PFSK-1 (cell line): ENCODE results near the gene MAGI2.

ENCODE experiments used
- FOXP2 ChIP-seq: optimal IDR thresholded peaks from 2 replicates; pipeline ENCODE3; 2011; ENCODE audit warnings: borderline replicate concordance, control low read depth, inconsistent platforms; ENCODE audit not compliant: insufficient read depth; ENCODE audit errors: extremely low read length, extremely low read depth
- POLR2AphosphoS5 ChIP-seq: IDR thresholded peaks from 2 replicates; pipeline ENCODE4 v1.6.1; 2012; ENCODE audit warnings: low read depth, mild to moderate bottlenecking, control low read depth, low read length, moderate library complexity
- SIN3A ChIP-seq: IDR thresholded peaks from 2 replicates; pipeline ENCODE4 v1.6.1; 2012; ENCODE audit warnings: mild to moderate bottlenecking, low read length, moderate library complexity, borderline replicate concordance; ENCODE audit not compliant: insufficient read depth
- TAF1 ChIP-seq: IDR thresholded peaks from 2 replicates; pipeline ENCODE4 v1.6.1; 2012; ENCODE audit warnings: low read length, control low read depth, borderline replicate concordance; ENCODE audit not compliant: insufficient read depth
- TF ChIP-seq, protein P1 (sequence below), 2 experiments: IDR thresholded peaks; 2 replicates each; pipeline versions ENCODE4 v1.6.1 to v1.8.0; 2011 to 2012; ENCODE audit warnings: low read depth in 2 of 2, low read length in 2 of 2, control low read depth in 1 of 2, inconsistent platforms in 1 of 2, mild to moderate bottlenecking in 1 of 2, moderate library complexity in 1 of 2; ENCODE audit not compliant: insufficient read depth in 1 of 2

The MAGI2 gene

DNA sequence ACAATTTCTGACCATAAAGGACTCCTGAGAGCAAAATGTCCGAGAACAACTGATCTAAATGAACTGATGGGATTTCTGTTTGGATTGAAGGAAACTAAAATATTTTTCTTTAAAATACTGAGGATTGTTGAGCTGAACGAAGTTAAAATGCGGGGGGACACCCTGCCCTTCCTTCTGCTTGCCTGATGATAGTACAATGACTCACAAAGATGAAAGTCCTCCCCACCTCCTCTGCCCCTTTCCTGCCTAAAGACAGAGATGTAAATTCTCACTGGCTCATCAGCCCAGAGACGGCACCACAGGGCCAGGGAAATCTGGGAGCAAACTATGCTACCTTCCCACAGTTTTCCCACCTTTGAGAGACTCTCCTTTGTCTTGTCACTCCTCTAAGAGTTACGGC lies 1474.2 kb downstream of the MAGI2 start:
- TF ChIP-seq TAF1 (no peak), POLR2AphosphoS5 (no peak), SIN3A (no peak), FOXP2 (no peak)
- TF ChIP-seq, protein P1, sequence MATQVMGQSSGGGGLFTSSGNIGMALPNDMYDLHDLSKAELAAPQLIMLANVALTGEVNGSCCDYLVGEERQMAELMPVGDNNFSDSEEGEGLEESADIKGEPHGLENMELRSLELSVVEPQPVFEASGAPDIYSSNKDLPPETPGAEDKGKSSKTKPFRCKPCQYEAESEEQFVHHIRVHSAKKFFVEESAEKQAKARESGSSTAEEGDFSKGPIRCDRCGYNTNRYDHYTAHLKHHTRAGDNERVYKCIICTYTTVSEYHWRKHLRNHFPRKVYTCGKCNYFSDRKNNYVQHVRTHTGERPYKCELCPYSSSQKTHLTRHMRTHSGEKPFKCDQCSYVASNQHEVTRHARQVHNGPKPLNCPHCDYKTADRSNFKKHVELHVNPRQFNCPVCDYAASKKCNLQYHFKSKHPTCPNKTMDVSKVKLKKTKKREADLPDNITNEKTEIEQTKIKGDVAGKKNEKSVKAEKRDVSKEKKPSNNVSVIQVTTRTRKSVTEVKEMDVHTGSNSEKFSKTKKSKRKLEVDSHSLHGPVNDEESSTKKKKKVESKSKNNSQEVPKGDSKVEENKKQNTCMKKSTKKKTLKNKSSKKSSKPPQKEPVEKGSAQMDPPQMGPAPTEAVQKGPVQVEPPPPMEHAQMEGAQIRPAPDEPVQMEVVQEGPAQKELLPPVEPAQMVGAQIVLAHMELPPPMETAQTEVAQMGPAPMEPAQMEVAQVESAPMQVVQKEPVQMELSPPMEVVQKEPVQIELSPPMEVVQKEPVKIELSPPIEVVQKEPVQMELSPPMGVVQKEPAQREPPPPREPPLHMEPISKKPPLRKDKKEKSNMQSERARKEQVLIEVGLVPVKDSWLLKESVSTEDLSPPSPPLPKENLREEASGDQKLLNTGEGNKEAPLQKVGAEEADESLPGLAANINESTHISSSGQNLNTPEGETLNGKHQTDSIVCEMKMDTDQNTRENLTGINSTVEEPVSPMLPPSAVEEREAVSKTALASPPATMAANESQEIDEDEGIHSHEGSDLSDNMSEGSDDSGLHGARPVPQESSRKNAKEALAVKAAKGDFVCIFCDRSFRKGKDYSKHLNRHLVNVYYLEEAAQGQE (IDR thresholded peaks at IDR 0.05; ENCODE audit: insufficient read depth in 1 of 2, low read depth in 2 of 2, low read length in 2 of 2): no peak

DNA sequence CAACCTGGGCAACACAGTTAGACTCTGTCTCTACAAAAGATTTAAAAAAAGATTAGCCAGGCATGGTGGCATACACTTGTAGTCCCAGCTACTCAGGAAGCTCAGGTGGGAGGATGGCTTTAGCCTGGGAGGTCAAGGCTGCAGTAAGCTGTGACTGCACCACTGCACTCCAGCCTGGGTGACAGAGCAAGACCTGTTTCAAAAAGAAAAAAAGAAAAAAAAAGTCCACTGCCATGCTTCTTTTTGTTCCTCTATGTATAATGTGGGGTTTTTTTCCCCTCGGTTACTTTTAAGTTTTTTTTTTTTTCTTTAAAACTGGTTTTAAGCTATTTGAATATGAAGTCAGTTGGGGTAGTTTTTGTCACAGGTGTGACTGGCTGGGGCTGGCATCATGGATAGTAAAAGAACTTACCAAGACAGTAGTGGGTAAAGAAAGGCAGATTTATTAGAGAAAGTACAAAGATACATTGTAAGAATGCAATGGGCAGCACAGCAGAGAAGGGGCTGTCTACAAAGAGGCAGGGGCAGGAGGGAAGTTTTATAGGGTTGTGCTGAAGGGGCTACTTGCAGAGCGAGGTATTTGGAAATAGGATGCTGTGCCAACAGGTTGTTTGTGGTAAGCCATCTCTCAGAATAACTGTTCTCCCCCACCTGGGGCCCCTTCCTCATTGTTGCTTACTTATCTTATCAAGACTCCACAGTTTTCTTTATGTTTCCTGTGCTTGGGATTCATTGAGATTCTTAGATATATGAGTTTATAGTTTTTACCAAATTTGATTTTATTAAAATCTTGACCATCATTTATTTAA lies 1477.6 kb downstream of the MAGI2 start:
- TF ChIP-seq SIN3A: no peak
- no peak for TF ChIP-seq FOXP2
- TF ChIP-seq POLR2AphosphoS5: no peak
- TF ChIP-seq, protein P1 (IDR thresholded peaks at IDR 0.05; ENCODE audit: insufficient read depth in 1 of 2, low read depth in 2 of 2, low read length in 2 of 2): no peak
- no peak for TF ChIP-seq TAF1

DNA sequence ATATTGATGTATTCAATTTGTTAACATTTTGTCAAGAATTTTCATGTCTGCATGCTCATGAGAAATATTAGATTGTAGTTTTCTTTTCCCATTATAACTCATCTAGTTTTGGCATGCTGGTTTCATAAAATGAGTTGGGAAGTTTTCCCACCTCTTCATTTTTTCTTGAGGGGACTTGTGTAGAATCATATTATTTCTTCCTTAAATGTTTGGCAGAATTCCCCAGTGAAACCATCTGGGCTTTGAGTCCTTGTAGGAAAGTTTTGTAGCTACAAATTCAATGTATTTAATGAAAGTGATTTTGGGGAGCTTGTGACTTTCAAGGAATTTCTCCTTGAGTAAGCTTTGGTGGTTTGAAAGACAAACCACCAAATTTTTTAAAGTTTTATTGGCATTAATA lies 1481.7 kb downstream of the MAGI2 start:
- TF ChIP-seq POLR2AphosphoS5 (no peak), FOXP2 (no peak), SIN3A (no peak)

DNA sequence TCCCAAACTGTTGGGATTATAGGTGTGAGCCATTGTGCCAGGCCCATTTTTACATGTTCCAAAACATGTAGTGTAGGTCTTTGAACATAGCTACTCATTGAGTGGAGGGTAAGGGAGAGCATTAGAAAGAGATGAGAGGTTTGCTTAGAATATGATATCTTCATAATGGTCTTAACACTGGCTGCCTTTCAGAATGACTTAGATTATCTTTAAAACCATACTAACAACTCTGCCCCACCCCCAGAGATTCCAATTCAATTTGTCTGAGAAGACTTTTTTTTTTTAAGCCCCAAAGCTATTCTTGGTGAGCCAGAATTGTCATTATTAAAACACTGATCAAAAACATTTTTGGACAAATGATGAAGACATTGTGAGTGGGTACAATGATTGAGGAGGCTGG lies 1486.0 kb downstream of the MAGI2 start:
- TF ChIP-seq POLR2AphosphoS5 (no peak), FOXP2 (no peak), SIN3A (no peak), TAF1 (no peak)
- TF ChIP-seq, protein P1 (IDR thresholded peaks at IDR 0.05; ENCODE audit: insufficient read depth in 1 of 2, low read depth in 2 of 2, low read length in 2 of 2): no peak
